DOHH2 (cell line): Measurements from ENCODE around the gene FILIP1L.

Experiments
- H3F3A ChIP-seq: fragments of 200-600 bp; sonication (generic), shearing (Covaris generic); 2 replicates; pipeline ENCODE4 v1.6.0; 2016; ENCODE audit warnings: antibody characterized with exemption, mild to moderate bottlenecking; ENCODE audit not compliant: control insufficient read depth, insufficient read depth
- H3K27ac ChIP-seq: fragments of 200-600 bp; sonication (generic); 2 replicates; pipeline ENCODE4 v1.5.1; 2014; ENCODE audit warnings: low read depth, mild to moderate bottlenecking, low read length, moderate library complexity
- H3K27me3 ChIP-seq: fragments of 200-600 bp; sonication (generic); 2 replicates; pipeline ENCODE4 v1.6.1; 2014; ENCODE audit warnings: mild to moderate bottlenecking, low read length, mixed read lengths; ENCODE audit not compliant: control insufficient read depth
- H3K36me3 ChIP-seq: fragments of 200-600 bp; sonication (generic); 2 replicates; pipeline ENCODE4 v1.6.1; 2014; ENCODE audit warnings: mild to moderate bottlenecking, low read length, moderate library complexity, mixed read lengths; ENCODE audit not compliant: control insufficient read depth
- H3K4me1 ChIP-seq: fragments of 200-600 bp; sonication (generic); 2 replicates; pipeline ENCODE4 v1.6.1; 2014; ENCODE audit warnings: mild to moderate bottlenecking, low read length, mixed read lengths; ENCODE audit not compliant: control insufficient read depth
- H3K4me2 ChIP-seq: fragments of 200-600 bp; sonication (generic); 2 replicates; pipeline ENCODE4 v1.6.0; 2014; ENCODE audit warnings: mild to moderate bottlenecking, low read length, moderate library complexity
- H3K4me3 ChIP-seq: fragments of 200-600 bp; sonication (generic); 2 replicates; pipeline ENCODE4 v1.5.1; 2014; ENCODE audit warnings: mild to moderate bottlenecking, low read length, mixed read lengths
- H3K79me2 ChIP-seq: fragments of 200-600 bp; sonication (generic); 2 replicates; pipeline ENCODE4 v1.6.1; 2014; ENCODE audit warnings: mild to moderate bottlenecking, low read length, mixed read lengths; ENCODE audit not compliant: control insufficient read depth
- H3K9me2 ChIP-seq: fragments of 200-600 bp; sonication (generic); replicated peaks from 2 replicates; pipeline ENCODE4 v1.6.1; 2014; ENCODE audit warnings: mild to moderate bottlenecking, low read length, mixed read lengths; ENCODE audit not compliant: control insufficient read depth
- H3K9me3 ChIP-seq: fragments of 200-600 bp; sonication (generic); 2 replicates; pipeline ENCODE4 v1.6.1; 2014; ENCODE audit warnings: antibody characterized with exemption, low read length, mixed read lengths; ENCODE audit not compliant: control insufficient read depth, insufficient read depth
- H4K20me1 ChIP-seq: fragments of 200-600 bp; sonication (generic); 2 replicates; pipeline ENCODE4 v1.6.0; 2014; ENCODE audit warnings: low read depth, mild to moderate bottlenecking, antibody characterized with exemption, low read length, moderate library complexity; ENCODE audit not compliant: control insufficient read depth, insufficient read depth
- CTCF ChIP-seq: fragments of 200-600 bp; sonication (generic); IDR thresholded peaks from one replicate; pipeline ENCODE4 v1.5.1; 2014; ENCODE audit warnings: antibody characterized with exemption, mild to moderate bottlenecking, low read depth, low read length; ENCODE audit not compliant: poor library complexity, severe bottlenecking
- EZH2phosphoT487 ChIP-seq: fragments of 200-600 bp; sonication (generic); IDR thresholded peaks from 2 replicates; pipeline ENCODE4 v1.6.1; 2017; ENCODE audit warnings: borderline replicate concordance, mild to moderate bottlenecking, antibody characterized with exemption, low read length, moderate library complexity, mixed read lengths

The FILIP1L gene

GRCh38 chr3:100151024-100151707 is 36.9 kb upstream of the FILIP1L start:
- no peak overlapping the region for H3K4me3 ChIP-seq
- H3K36me3 ChIP-seq = peaks cover 24% of the 10 kb centered on the region
- peaks cover 8% of the 10 kb centered on the region; the same call in 1 of the 2 replicates for H3K9me3 ChIP-seq
- no peaks in the 10 kb centered on the region for H3K4me1 ChIP-seq
- no peaks in the 10 kb centered on the region for H3F3A ChIP-seq
- H3K9me2 ChIP-seq = no peaks in the 10 kb centered on the region; the same call in 1 of the 2 replicates
- no peak overlapping the region for H3K27ac ChIP-seq
- no peaks in the 10 kb centered on the region for H4K20me1 ChIP-seq
- no peaks in the 10 kb centered on the region for H3K79me2 ChIP-seq
- no peak for TF ChIP-seq CTCF
- TF ChIP-seq EZH2phosphoT487 = no peak
- H3K4me2 ChIP-seq = no peak overlapping the region
- no peaks in the 10 kb centered on the region for H3K27me3 ChIP-seq

- Histone ChIP-seq H3F3A (no peaks in the 10 kb centered on the region), H3K9me2 (no peaks in the 10 kb centered on the region; the same call in 1 of the 2 replicates), H3K36me3 (peaks cover 22% of the 10 kb centered on the region), H3K4me1 (no peaks in the 10 kb centered on the region), H3K4me2 (no peak overlapping the region), H3K27me3 (no peaks in the 10 kb centered on the region), H3K9me3 (peaks cover 5% of the 10 kb centered on the region; the same call in 1 of the 2 replicates), H3K27ac (no peak overlapping the region), H3K4me3 (no peak overlapping the region), H4K20me1 (no peaks in the 10 kb centered on the region), H3K79me2 (no peaks in the 10 kb centered on the region)
- TF ChIP-seq CTCF = no peak
- TF ChIP-seq EZH2phosphoT487 = no peak
Measured at GRCh38 chr3:100150473-100150872, 36.2 kb upstream of the FILIP1L start.

- Histone ChIP-seq H3K4me2 (no peak overlapping the region), H3K4me3 (no peak overlapping the region), H4K20me1 (no peaks in the 10 kb centered on the region), H3K9me3 (no peaks in the 10 kb centered on the region), H3K9me2 (no peaks in the 10 kb centered on the region; the same call in 1 of the 2 replicates), H3F3A (no peaks in the 10 kb centered on the region), H3K27ac (no peak overlapping the region), H3K27me3 (no peaks in the 10 kb centered on the region), H3K79me2 (no peaks in the 10 kb centered on the region), H3K4me1 (no peaks in the 10 kb centered on the region), H3K36me3 (peaks cover 16% of the 10 kb centered on the region; the same call in 1 of the 2 replicates)
- TF ChIP-seq EZH2phosphoT487 = no peak
- TF ChIP-seq CTCF = no peak
Measured at GRCh38 chr3:100149713-100150415, 35.6 kb upstream of the FILIP1L start.
